ENCODE data around the gene RABGAP1.
"Not testable (repeated sequence)": the region's sequence is repeated elsewhere in the genome, so short reads cannot be mapped to it uniquely, and the experiment has no call there.

RABGAP1 gene

DNA sequence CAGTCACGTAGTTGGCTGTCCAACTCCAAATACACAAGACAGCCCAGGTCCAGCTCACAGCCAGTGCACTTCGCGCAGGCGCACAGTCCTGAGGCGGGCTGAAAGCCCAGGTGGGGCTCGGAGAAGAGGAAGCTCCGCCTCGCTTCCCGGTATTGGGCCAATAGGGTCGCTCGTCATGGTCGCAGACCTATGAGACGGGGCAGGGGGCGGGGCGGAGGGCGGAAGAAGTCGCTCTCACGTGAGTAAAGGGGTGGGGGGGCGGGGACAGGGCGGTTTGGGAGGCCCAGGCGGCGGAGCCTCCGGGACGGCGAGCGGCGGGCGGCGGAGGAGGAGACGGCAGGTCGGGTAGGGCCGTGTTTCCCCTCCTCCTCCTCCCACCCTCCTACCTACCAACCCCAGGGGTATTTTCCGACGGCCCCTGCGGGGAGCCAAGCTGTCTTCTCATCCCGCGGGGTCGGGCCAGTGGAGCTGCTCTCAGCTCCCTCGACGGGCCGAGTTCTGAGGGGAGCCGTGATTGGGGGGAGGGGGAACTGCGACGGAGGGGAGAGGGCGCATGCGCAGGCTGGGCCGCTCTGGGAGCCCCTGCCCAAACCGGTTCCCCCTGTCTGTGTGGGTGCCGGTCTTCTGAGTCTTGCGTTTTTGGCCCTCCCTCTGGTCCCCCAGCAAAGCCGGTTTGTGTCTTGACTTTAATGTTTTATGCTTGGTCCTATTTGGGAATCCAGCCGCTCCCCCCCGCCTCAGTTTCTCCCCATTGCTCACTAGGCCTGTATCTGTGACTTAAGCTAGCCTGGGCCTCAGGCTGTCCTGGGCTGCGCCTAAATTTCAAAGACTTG, at the start of gene RABGAP1:
Gene RABGAP1 (plus strand): TSS at position 272 of the 833 bp plus-strand sequence. CDS start 16,040 bp downstream, outside the sequence.
- DNase-seq (ENCODE audit: low read depth, low spot score): peak; percentile 99

DNA sequence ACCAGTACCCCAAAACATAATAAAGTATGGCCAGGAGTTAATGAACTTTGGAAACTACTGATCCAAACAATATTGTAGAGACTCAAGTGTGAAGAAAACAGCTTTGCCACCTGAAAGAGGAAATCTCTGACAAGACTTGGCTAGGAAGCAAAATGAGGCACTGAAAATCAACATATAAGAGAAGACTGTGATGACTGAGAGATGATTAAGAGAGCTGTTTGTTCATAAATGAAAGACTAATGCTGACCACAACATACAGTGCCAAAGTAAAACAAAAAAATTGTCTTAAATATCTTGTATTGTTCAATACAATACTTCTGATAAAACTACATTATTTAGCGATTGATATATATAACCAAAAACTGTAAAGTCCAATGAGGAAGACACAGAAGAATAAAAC, 42.9 kb upstream of the RABGAP1 start:
- no peak for DNase-seq (ENCODE audit: low read depth, low spot score)

DNA sequence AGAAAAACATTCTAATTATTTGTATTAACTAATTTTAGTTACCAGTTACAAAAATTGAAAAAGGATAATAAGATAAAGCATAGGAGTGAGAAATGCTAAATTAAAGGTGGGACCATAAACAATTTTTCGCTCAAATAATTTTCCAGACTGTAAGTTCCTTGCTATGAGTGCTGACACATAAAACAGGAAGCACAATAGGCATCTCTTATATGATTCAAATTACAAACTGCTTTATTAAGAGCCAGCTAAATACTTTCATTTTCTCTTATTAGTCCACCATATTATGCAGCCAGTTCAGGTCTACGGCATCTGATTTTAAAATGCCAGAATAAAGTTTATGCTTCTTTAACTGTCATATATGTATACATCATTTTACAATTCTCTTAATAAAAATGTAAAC, 40.0 kb upstream of the RABGAP1 start:
- DNase-seq (ENCODE audit: low read depth, low spot score): no peak

DNA sequence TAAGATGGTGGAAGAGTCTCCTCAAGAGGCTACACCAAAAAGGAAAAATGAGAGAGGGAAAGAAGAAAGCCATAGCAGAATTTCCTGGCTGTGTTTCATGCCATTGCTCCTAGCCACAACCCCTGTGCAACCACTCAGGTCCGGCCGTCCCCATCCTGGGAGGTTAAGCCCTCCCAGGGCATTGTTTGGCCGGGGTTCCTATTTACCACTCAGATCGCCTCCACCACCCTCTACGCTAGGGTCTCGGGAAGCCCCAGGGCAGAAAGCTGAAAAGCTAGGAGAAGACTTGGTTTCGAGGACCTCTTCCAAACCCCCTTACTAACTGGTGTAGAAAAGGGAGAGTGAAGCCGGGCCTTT, 36.4 kb upstream of the RABGAP1 start:
- peak; percentile 63 for DNase-seq (ENCODE audit: low read depth, low spot score)

DNA sequence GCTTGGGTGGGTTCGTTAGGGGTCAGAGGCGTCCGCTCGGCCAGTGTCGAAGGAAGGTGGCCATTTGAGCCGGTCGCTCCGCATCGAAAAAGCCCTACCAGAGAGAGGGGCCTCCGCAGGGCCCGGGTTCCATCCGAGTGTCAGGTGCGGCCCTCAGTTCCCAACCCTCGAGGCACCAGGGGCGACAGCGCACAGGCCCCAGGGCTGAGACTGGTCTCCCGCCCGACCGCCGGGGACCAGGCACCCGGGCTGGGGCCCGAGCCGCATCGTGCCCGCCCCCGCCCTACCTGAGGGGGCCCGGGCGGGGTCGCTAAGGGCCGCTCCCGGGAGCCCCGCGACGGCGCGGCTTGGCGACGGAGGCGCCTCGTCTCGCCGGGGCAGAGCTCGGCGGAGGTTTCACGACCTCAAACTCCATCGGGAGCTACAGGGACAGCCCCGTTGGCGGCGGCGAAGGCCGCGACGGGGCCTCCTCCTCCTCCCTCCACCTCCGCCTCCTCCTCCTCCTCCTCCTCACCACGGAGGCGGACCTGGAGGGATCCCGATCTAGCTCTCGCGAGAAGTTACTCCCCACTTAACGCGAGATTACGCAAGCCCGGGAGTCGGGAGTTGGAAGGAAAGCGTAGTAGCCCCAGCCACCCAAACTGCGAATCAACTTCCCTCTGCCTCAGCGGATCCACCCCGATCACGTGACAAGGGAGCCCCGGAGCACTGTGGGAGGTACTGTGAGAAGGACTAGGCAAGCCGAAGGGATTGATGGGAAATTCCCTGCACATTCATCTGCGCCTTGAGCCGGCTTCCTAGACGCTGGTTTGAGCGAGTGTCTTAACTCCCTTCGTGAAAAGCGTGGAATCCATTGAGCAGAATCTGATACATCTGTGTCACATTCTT, 35.8 kb upstream of the RABGAP1 start, which contains the start of gene RC3H2:
Gene RC3H2 (minus strand): TSS at position 537 of the 888 bp plus-strand sequence. CDS start 7,850 bp downstream, outside the sequence.
- peak; percentile 100 for DNase-seq (ENCODE audit: low read depth, low spot score)

DNA sequence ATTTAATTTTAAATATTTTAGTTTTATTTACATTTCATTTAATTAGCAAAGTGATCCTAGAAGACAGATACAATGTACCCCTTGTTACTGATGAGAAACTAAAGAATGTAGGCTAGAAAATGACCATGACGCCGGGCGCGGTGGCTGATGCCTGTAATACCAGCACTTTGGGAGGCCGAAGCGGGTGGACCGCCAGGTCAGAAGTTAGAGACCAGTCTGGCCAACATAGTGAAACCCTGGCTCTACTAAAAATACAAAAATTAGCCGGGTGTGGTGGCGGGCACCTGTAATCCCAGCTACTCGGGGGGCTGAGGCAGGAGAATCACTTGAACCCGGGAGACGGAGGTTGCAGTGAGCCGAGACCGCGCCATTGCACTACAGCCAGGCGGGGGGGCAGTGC, 34.7 kb upstream of the RABGAP1 start:
- not testable (repeated sequence) for DNase-seq (ENCODE audit: low read depth, low spot score)

DNA sequence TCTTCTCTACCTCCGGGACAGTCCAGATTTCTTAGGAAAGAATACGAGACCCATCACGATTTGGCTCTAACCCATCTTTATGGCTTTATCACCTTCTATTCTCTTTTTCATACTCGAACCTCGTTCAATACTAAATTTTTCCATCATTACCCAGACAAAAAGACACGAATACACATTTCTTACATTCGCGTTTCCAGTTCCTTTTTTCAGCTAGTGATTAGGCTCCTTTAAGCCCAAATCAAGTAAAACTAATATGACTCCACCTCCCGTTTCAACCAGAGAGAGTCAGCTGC, 28.2 kb upstream of the RABGAP1 start:
- peak; percentile 7 for DNase-seq (ENCODE audit: low read depth, low spot score)

DNA sequence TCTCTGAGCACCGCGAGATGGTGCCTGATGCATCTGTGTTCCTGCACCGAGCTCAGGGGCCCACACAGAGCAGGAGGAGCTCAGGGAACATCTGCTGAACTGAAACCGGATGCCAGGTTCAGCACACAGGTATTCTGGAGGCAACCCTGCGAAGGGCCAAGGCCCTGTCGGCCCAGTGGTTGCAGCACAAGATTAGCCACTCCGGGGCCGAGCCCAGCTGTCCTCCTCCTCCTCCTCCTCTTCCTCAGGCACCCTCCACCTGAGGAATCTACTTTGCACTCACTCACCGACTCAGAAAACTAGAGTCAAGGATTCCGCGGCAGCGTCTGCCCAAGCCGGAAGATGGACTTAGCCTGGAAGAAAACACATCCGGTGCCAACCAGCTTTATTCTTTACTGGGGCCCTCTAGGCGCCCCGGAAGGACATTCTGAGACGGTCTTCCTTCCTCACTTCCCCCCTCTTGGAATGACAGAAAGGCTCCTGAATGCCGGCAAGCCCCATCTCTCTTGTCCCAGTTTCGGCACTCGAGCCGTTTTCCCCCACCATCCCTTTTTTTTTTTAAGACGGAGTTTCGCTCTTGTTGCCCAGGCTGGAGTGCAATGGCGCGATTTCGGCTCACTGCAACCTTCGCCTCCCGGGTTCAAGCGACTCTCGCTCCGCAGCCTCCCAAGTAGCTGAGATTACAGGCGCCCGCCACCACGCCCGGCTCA, 27.7 kb upstream of the RABGAP1 start, which contains the start of gene ZBTB6:
Gene ZBTB6 (minus strand): TSS at position 360 of the 710 bp plus-strand sequence. CDS start 1,251 bp downstream, outside the sequence.
- peak; percentile 90 for DNase-seq (ENCODE audit: low read depth, low spot score)

DNA sequence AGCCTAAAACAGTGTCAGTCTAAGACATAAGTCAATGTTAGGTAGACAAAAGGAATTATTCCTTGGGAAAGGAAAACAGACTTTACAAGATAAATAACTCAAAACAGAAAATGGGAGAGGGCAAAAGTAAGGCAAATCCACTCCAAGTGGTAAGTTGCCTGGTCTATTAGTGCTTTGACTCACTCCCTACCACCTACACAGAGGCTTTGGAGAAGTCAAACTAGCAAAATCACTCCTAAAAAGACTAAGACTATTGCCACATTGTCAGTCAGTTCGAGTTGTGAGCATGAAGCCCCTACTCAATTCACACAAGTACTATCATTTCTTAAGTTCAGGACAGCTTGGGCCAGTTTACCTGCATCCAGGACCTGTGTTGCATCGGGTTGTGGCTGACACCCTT, 22.5 kb upstream of the RABGAP1 start:
- no peak for DNase-seq (ENCODE audit: low read depth, low spot score)

DNA sequence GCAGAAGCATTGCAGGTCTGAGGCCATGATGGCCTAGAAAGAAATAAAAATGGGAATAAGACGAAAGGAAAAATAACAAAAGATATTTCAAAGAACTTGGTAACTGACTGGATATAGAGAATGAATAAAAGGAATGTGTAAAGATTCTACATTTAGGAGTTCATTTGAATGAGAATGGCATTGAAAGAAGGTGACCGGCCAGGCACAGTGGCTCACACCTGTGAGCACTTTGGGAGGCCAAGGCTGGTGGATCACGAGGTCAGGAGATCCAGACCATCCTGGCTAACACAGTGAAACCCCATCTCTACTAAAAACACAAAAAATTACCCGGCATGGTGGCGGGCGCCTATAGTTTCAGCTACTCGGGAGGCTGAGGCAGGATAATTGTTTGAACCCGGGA, 18.1 kb upstream of the RABGAP1 start:
- no peak for DNase-seq (ENCODE audit: low read depth, low spot score)

DNA sequence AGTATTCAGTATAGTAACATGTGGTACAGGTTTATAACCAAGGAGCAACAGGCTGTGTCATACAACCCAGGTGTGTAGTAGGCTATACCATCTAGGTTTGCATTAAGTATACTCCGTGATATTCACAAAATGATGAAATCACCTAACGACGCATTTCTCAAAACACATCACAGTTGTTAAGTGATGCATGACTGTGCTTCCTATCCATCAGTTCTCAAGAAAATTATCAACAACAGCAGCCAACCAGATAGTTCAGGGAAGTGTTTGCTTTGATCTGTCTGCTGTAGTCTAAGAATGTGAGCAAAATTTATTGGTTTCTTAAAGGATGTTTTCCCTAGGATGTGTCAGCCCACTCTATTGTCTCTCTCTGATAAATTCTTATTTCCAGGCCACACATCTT, 16.9 kb upstream of the RABGAP1 start:
- no peak for DNase-seq (ENCODE audit: low read depth, low spot score)

DNA sequence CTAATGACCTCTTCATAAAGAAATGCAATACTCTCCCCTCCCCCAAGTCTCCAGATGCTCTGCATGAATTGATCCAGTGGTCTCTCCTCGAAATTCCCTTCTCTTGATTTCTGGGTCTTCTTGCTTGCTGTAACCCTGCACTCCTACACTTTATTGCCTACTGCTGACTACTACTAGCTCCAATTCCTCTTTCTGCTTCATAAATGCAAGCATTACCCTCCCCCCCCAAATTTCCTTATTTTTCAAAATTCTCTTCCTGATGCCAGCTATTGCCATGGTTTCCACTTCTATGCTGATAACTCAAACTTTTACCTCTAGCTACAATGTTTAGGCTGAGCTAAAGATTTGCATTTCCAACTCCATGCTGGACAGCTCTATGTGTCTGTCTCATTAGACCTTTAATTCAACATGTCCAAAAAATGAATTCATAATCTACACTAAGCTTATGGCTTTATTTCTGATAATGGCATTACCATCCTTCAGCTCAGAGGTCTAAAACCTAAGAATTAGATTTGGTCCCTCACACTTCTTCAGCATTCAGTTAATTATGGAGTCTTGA, 10.9 kb upstream of the RABGAP1 start:
- no peak for DNase-seq (ENCODE audit: low read depth, low spot score)

DNA sequence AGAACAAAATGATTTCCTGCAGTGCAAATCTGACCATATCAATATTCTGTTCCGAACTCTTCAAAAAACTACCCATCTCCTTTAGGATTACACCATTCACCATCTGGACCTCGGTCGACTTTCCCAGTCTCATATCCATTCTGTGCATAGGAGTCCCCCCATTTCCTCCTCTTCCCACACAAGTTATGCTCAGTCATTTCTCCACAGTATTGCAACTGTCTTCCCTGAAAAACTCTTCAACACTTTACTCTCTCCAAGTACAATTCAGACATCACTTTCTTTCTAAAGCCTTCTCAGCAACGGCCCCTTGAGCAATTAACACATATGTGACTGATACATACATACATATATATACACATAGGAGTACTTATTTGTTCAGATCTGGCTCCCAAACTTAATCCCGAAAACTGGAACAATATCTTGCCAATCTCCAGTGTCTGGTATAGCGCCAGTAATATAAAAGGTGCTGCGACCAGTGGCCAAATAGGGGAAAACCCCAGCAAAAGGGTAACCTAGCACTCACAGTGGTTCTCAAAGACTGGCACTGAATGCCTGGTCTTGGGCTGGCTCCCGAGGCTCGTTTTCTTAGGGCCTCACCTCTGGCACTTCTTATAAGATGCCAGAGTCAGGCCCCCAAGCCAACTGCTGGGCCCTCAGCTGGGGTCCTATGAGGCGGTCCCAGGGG, 10.1 kb upstream of the RABGAP1 start:
- no peak for DNase-seq (ENCODE audit: low read depth, low spot score)

DNA sequence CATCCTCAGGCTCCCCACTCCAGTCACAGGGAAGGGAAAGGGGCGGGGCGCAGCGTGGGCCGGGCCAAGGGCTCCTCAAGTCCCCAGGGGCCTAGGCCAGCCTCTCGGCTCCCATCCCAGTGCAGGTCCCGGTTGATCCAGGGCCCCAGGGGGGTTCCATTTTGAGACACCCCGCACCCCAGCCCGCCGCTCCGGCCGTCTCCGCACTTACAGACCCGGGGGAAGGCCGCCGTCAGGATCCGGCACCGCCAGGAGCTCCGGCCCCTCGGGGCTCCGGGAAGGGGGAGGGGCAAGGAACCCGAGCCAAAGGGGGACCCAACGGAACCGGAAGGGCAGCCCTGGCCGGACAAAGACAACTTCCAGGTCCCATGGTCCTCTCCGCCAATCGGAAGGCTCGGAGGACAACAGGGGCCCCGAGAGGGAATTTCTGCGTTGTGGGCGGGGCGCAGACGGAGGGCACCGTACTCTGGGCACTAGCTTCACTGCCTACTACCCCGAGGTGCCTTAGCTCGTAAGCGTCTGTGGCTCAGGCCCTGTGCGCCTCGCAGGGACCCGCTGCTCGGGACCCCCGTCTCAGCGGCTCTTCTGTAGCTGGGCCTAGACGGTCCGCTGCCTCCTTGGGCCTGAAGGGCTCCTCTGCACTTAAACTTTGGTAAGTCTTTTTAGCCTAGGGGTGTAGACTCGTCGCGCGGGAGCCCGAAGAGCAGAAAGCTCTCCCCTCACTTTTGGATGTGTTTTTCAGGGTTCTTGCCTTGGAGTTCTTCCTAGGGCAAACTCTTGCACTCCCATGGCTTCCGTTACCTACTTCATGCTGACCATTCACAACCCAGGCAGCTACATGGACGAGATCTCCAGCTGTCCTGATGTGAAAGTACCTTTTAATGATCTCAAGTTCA, 9.3 kb upstream of the RABGAP1 start, which contains the start of gene ZBTB26:
Gene ZBTB26 (minus strand): TSS at position 287 of the 896 bp plus-strand sequence. CDS start 11,578 bp downstream, outside the sequence.
- peak; percentile 97 for DNase-seq (ENCODE audit: low read depth, low spot score)

DNA sequence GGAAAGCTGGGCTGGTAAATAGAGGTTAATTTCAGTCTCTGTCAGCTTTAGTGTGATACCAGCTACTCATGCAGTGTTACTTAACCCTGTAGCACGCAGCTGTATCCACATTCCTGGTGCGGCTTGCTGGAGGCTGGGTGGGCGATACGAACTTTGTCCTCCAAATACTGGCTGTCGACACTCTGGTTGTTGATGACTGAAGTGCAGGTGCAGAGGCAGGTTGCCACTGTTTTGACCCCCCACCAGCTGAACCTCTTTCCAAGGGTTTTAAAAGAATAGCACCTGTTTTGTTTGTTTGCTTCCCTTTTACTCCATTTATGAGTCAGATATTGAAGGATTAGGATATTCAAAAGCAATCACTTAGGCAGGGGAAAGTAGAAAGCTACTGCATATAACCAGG, 4.4 kb upstream of the RABGAP1 start:
- DNase-seq (ENCODE audit: low read depth, low spot score): no peak

DNA sequence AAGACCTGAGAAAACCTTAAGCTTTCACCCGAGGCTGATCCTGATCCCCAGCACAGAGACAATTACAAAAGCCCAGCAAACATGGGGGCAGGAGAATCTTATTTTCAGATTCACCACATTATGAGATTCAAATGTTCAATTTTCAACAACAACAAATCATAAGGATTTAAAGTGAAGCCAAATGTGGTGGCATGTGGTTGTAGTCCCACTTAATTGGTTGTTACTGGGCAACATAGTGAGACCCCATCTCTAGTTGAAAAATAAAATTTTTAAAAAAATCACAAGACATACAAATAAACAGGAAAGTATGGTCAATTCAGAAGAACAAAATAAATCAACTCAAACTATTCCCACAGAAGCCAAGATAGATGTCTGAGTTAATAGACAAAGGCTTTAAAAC, 3.9 kb upstream of the RABGAP1 start:
- DNase-seq (ENCODE audit: low read depth, low spot score): no peak

DNA sequence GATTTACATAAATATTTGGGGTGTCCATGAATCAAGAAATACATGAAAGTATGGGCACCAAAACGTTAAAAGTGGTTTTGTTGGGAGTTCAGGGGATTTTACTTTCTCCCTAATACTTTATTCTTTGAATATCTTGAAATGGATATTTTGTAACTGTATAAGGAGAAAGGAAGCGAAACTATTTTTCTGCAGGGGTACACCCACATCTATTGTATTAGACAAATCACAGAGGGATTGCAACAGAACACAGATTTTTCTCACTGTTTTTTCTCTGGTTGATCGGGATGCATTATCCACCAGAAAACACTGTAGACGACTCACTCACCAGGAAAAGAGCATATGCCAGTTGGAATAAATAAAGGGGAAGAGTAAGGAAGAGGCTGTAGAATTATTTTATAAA, 1.2 kb upstream of the RABGAP1 start:
- no peak for DNase-seq (ENCODE audit: low read depth, low spot score)

DNA sequence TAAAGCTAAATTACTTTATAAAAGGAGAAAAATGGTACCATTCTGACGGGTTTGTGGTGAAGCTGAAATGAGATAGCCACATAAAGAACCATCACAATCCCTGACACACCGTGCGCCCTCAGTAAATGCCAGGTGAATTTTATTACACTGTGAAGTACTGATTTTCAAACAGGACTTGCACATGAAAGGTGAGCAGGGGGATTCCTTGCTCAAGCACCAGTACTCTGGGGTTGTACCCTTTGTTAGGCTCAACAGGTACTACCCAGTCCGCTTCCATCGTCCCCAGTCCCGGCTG, 419 bp upstream of the RABGAP1 start:
- DNase-seq (ENCODE audit: low read depth, low spot score): no peak

DNA sequence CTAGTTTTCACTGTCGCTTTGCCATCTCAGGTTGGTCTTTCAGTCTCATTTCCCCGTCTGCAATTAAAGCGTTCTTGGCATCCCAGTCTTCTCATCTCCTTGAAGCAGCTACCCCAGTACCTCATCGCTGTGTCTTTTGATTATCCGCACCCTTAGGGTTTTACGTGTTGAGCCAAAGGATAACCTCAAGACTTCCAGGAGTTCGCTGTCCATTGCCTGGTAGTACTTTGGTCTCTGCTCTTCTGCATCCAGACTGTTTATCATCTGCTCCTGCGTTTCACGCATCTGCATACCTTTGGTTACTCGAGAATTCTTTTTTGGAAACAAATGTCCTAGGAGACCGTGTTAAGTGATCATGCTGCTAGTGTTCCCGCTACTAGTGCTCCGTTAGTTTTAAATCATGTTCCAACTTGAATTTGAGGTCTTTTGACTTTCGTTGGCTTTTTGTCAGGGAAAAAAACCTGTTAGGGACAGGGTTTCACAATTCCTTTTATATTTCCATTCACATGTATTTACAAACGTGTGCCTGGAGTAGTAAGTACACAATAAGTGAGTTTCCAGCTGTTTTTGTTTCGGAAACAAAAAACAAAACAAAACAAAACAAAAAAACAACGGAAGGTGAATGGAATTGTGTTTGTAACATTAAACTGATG, 888 bp downstream of the RABGAP1 start:
- peak; percentile 70 for DNase-seq (ENCODE audit: low read depth, low spot score)

All from astrocyte of the hippocampus (primary cell).